ENCODE results near the gene SMAP1. TPM values are rescaled to one million over a fixed set of nuclear protein-coding genes. Genes with fewer than 3 reads are reported as not detected.

Gene SMAP1
- total and polyA plus RNA-seq, 2 experiments from 2014 or later: 18.4 to 20.1 TPM

DNA sequence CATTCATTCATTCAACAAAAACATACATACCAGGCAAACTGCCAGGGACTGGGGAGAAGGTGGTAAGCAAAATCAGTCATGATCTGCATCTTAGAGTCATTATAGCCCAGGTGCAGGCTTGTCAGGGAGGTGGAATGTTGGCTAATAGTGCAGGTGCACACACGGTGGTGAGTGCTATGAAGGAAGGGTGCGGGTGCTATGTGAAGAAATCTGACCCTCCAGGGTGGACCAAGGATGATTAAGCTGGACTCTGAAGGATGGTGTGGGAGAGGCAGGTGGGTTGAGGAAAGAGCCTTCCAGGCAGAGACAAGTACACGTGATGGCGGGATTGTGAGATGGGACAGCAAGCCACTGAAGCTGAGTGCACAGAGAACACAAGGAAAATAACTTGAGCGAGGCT lies 211.8 kb downstream of the SMAP1 start:
- Histone ChIP-seq H3K27me3 (replicated peaks; ENCODE audit: insufficient read depth) (0 out of 2 replicates have a peak, but pooled peaks cover 8% of the 10 kb centered on the region), H3K4me2 (ENCODE audit: unreplicated experiment) (no peak overlapping the region), H2AFZ (no peak overlapping the region), H3K27ac (no peak overlapping the region), H4K20me1 (ENCODE audit: insufficient read depth) (no peaks in the 10 kb centered on the region), H3K9ac (no peak overlapping the region), H3K79me2 (ENCODE audit: insufficient read depth) (no peaks in the 10 kb centered on the region), H3K9me2 (ENCODE audit: insufficient read depth) (no peaks in the 10 kb centered on the region), H3K36me3 (ENCODE audit: low read depth) (no peaks in the 10 kb centered on the region), H3K4me1 (ENCODE audit: insufficient read depth) (no peaks in the 10 kb centered on the region), H3K4me3 (no peak overlapping the region), H3K9me3 (ENCODE audit: low read depth) (no peaks in the 10 kb centered on the region), H3F3A (ENCODE audit: insufficient read depth) (no peaks in the 10 kb centered on the region)
- no peak for TF ChIP-seq EZH2phosphoT487 (IDR thresholded peaks at IDR 0.05; ENCODE audit: insufficient read depth, low read depth)
- no peak for TF ChIP-seq EZH2 (IDR thresholded peaks at IDR 0.05; ENCODE audit: insufficient read depth, poor library complexity, severe bottlenecking)
- in situ Hi-C loops (cut with MboI): no loop called here
- 68 to 69% methylated on average over 5 of the region's 5 CpGs for WGBS, 2 experiments (ENCODE audit: low coverage in 1 of 2, low lambda C conversion rate in 2 of 2, missing lambda C conversion rate in 2 of 2)
- DNase-seq: no peak

GRCh38 chr6:70884074-70884983 lies 216.6 kb downstream of the SMAP1 start:
- Histone ChIP-seq H3K27me3 (replicated peaks; ENCODE audit: insufficient read depth) (peaks cover 4% of the 10 kb centered on the region; the same call in 1 of the 2 replicates), H2AFZ (peak overlapping the region; percentile 4; the same call in 1 of the 2 replicates), H3K27ac (no peak overlapping the region), H3K79me2 (ENCODE audit: insufficient read depth) (no peaks in the 10 kb centered on the region), H3K36me3 (ENCODE audit: low read depth) (no peaks in the 10 kb centered on the region), H3K4me2 (ENCODE audit: unreplicated experiment) (no peak overlapping the region), H4K20me1 (ENCODE audit: insufficient read depth) (no peaks in the 10 kb centered on the region), H3K4me1 (ENCODE audit: insufficient read depth) (no peaks in the 10 kb centered on the region), H3K9me3 (ENCODE audit: low read depth) (no peaks in the 10 kb centered on the region), H3K4me3 (no peak overlapping the region), H3K9me2 (ENCODE audit: insufficient read depth) (no peaks in the 10 kb centered on the region), H3F3A (ENCODE audit: insufficient read depth) (no peaks in the 10 kb centered on the region), H3K9ac (no peak overlapping the region)
- in situ Hi-C loops (cut with MboI): no loop called here
- peak; percentile 71 for DNase-seq
- no peak for TF ChIP-seq EZH2phosphoT487 (IDR thresholded peaks at IDR 0.05; ENCODE audit: insufficient read depth, low read depth)
- no peak for TF ChIP-seq EZH2 (IDR thresholded peaks at IDR 0.05; ENCODE audit: insufficient read depth, poor library complexity, severe bottlenecking)
- WGBS, 2 experiments (ENCODE audit: low coverage in 1 of 2, low lambda C conversion rate in 2 of 2, missing lambda C conversion rate in 2 of 2): 38% methylated on average over 17 of the region's 17 CpGs

DNA sequence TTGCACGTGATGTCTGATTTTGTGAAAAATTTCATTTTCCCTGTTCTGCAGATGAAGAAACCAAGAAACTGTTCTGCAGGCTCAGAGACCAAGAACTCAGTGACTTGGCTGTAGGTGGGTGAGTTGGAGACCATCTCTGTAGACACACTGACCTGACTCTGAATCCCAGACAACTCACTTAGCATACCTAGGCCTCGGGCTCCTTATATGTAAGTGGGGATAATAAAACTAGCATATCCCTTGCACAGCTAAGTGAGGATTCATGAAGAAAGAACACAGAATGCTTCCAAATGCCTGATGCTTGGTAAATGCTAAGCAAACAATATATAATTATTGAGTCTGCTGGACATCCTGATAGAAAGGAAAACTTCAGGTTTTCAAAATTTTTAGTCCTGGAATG lies 218.4 kb downstream of the SMAP1 start:
- TF ChIP-seq EZH2 (IDR thresholded peaks at IDR 0.05; ENCODE audit: insufficient read depth, poor library complexity, severe bottlenecking): no peak
- TF ChIP-seq EZH2phosphoT487 (IDR thresholded peaks at IDR 0.05; ENCODE audit: insufficient read depth, low read depth): no peak
- peaks cover 4% of the 10 kb centered on the region; the same call in 1 of the 2 replicates for H3K27me3 ChIP-seq (replicated peaks; ENCODE audit: insufficient read depth)

DNA sequence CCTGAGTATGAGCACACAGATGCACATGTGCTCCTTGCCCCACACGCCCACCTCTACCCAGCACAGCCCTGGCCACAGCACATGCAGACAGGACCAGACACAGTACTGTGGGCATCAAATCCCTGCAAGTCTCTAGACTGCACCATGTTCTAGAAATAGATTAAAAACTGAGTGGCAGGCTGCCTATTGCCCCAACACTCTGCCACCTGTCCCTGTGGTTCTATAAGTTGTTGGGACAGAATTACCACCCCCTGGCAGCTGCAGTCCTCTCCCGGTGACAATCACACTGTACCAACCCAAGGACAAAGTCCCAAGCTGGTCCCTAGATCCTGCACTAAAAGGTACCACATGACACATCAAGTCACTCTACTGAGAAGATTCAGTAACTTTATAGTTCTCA lies 219.0 kb downstream of the SMAP1 start:
- Histone ChIP-seq H3K79me2 (ENCODE audit: insufficient read depth) (no peaks in the 10 kb centered on the region), H3K27ac (no peak overlapping the region), H4K20me1 (ENCODE audit: insufficient read depth) (no peaks in the 10 kb centered on the region), H3K27me3 (replicated peaks; ENCODE audit: insufficient read depth) (peaks cover 4% of the 10 kb centered on the region; the same call in 1 of the 2 replicates), H3K9me3 (ENCODE audit: low read depth) (no peaks in the 10 kb centered on the region), H3K4me3 (no peak overlapping the region), H3K36me3 (ENCODE audit: low read depth) (no peaks in the 10 kb centered on the region), H3K9ac (no peak overlapping the region), H3K4me1 (ENCODE audit: insufficient read depth) (no peaks in the 10 kb centered on the region), H2AFZ (no peak overlapping the region), H3K4me2 (ENCODE audit: unreplicated experiment) (no peak overlapping the region), H3K9me2 (ENCODE audit: insufficient read depth) (no peaks in the 10 kb centered on the region), H3F3A (ENCODE audit: insufficient read depth) (no peaks in the 10 kb centered on the region)
- in situ Hi-C loops (cut with MboI): loop anchor here (5.0 kb wide), 1 partner anchor 179 kb away; no protein-coding TSS in a partner anchor
- DNase-seq: no peak
- no peak for TF ChIP-seq EZH2phosphoT487 (IDR thresholded peaks at IDR 0.05; ENCODE audit: insufficient read depth, low read depth)
- TF ChIP-seq EZH2 (IDR thresholded peaks at IDR 0.05; ENCODE audit: insufficient read depth, poor library complexity, severe bottlenecking): no peak
- 44 to 52% methylated on average over 2 of the region's 2 CpGs for WGBS, 2 experiments (ENCODE audit: low coverage in 1 of 2, low lambda C conversion rate in 2 of 2, missing lambda C conversion rate in 2 of 2)

More for the DNA sequence above, 218.4 kb downstream of the SMAP1 start:
- no peak overlapping the region for H3K9ac ChIP-seq
- no peak overlapping the region for H3K4me3 ChIP-seq
- H3F3A ChIP-seq (ENCODE audit: insufficient read depth): no peaks in the 10 kb centered on the region
- H3K4me2 ChIP-seq (ENCODE audit: unreplicated experiment): no peak overlapping the region
- H3K27ac ChIP-seq: no peak overlapping the region
- no peaks in the 10 kb centered on the region for H3K9me3 ChIP-seq (ENCODE audit: low read depth)
- H3K36me3 ChIP-seq (ENCODE audit: low read depth): no peaks in the 10 kb centered on the region
- no peaks in the 10 kb centered on the region for H4K20me1 ChIP-seq (ENCODE audit: insufficient read depth)
- no peaks in the 10 kb centered on the region for H3K79me2 ChIP-seq (ENCODE audit: insufficient read depth)
- in situ Hi-C loops (cut with MboI): loop anchor here (5.0 kb wide), 1 partner anchor 179 kb away; no protein-coding TSS in a partner anchor
- 61 to 63% methylated on average over 2 of the region's 2 CpGs for WGBS, 2 experiments (ENCODE audit: low coverage in 1 of 2, low lambda C conversion rate in 2 of 2, missing lambda C conversion rate in 2 of 2)
- no peaks in the 10 kb centered on the region for H3K4me1 ChIP-seq (ENCODE audit: insufficient read depth)
- no peak overlapping the region for H2AFZ ChIP-seq
- DNase-seq: no peak
- no peaks in the 10 kb centered on the region for H3K9me2 ChIP-seq (ENCODE audit: insufficient read depth)

All from GM23248 (cell line).